CD4-positive, alpha-beta T cell (primary cell): ENCODE measurements around the gene SLC16A6. TPM values are rescaled to one million over a fixed set of nuclear protein-coding genes. Genes with fewer than 3 reads are reported as not detected.
"Not testable (repeated sequence)": the region's sequence is repeated elsewhere in the genome, so short reads cannot be mapped to it uniquely, and the experiment has no call there.

Source experiments
- ATAC-seq: fragments of 200-7000 bp; cut with Tn5 transposase; one replicate; pipeline ENCODE4 v1.10.0; 2022; ENCODE audit warnings: mild to moderate bottlenecking; ENCODE audit not compliant: poor library complexity
- CTCF ChIA-PET: fragments of 350-600 bp; sonication (Branson Sonifier 250); formaldehyde crosslinking; loops from one replicate; lab custom pipeline; 2021; ENCODE audit warnings: antibody characterized with exemption, inconsistent platforms; lab: Charles Lee
- POLR2A ChIA-PET: fragments of 350-600 bp; sonication (Branson Sonifier 250); formaldehyde crosslinking; loops from one replicate; lab custom pipeline; 2021; ENCODE audit warnings: antibody characterized with exemption, inconsistent platforms; lab: Charles Lee
- DNase-seq, 14 experiments: peaks; one replicate each; pipeline ENCODE4 v3.0.0-alpha.2; 2013 to 2020; ENCODE audit warnings: mixed read lengths in 2 of 14
- H3K27ac ChIP-seq, 2 donors: one replicate each; pipeline versions ENCODE4 v1.5.1 to v1.7.0; 2013; ENCODE audit warnings: low read length in 2 of 2, low read depth in 1 of 2, mild to moderate bottlenecking in 1 of 2
- H3K27me3 ChIP-seq, 2 experiments: 1 replicate in 1 of 2; 2 replicates in 1 of 2; pipeline versions ENCODE4 v1.6.1 to v1.7.0; 2013; ENCODE audit warnings: low read length in 2 of 2, control low read depth in 1 of 2, mild to moderate bottlenecking in 1 of 2, moderate library complexity in 1 of 2; ENCODE audit not compliant: insufficient read depth in 2 of 2, control insufficient read depth in 1 of 2
- H3K36me3 ChIP-seq: one replicate; pipeline ENCODE4 v1.6.1; 2013; ENCODE audit warnings: low read length, control low read depth; ENCODE audit not compliant: insufficient read depth
- H3K4me1 ChIP-seq: one replicate; pipeline ENCODE4 v1.6.1; 2013; ENCODE audit warnings: low read length, control low read depth; ENCODE audit not compliant: insufficient read depth
- H3K4me3 ChIP-seq: one replicate; pipeline ENCODE4 v1.5.1; 2013; ENCODE audit warnings: mild to moderate bottlenecking, low read length, moderate library complexity
- H3K9me3 ChIP-seq, 2 experiments: 1 replicate in 1 of 2; 2 replicates in 1 of 2; pipeline versions ENCODE4 v1.6.1 to v1.7.0; 2013; ENCODE audit warnings: low read length in 2 of 2, mild to moderate bottlenecking in 2 of 2, control low read depth in 1 of 2, moderate library complexity in 1 of 2; ENCODE audit not compliant: control insufficient read depth in 1 of 2, insufficient read depth in 1 of 2
- H3K27ac Mint-ChIP-seq: one replicate; pipeline ENCODE4 v1.8.0; 2020; ENCODE audit warnings: mixed read lengths
- H3K27me3 Mint-ChIP-seq: one replicate; pipeline ENCODE4 v1.8.0; 2021; ENCODE audit warnings: mixed read lengths
- H3K36me3 Mint-ChIP-seq: one replicate; pipeline ENCODE4 v1.8.0; 2021; ENCODE audit warnings: low read depth, mixed read lengths
- H3K4me1 Mint-ChIP-seq: one replicate; pipeline ENCODE4 v1.8.0; 2021; ENCODE audit warnings: low read depth, mixed read lengths
- H3K4me3 Mint-ChIP-seq: one replicate; pipeline ENCODE4 v1.8.0; 2020; ENCODE audit warnings: mild to moderate bottlenecking, mixed read lengths
- H3K9me3 Mint-ChIP-seq: one replicate; pipeline ENCODE4 v1.8.0; 2020; ENCODE audit warnings: mixed read lengths
- intact Hi-C, 2 experiments: fragments of 100-400 bp; cut with DNase I in 1 of 2; cut with micrococcal nuclease in 1 of 2; formaldehyde crosslinking; loops; one replicate each; pipeline versions ENCODE4 v1.15.1 to v1.9.0; 2023 to 2025; cut with DNase I, micrococcal nuclease
- total RNA-seq, 174 experiments: library from RNA in 2 of 174; stranded (reverse) in 2 of 174; gene quantifications; one replicate each; pipeline ENCODE4 v1.2.3 and lab custom pipeline; 2021 to 2026
- TF ChIP-seq, protein P1 (sequence below): fragments of 200-600 bp; IDR thresholded peaks from one replicate; pipeline ENCODE4 v1.8.0; 2022; ENCODE audit warnings: antibody characterized with exemption, mild to moderate bottlenecking

Gene SLC16A6
- total RNA-seq, 2 experiments from 2014 or later = 7.7 to 9.5 TPM

DNA sequence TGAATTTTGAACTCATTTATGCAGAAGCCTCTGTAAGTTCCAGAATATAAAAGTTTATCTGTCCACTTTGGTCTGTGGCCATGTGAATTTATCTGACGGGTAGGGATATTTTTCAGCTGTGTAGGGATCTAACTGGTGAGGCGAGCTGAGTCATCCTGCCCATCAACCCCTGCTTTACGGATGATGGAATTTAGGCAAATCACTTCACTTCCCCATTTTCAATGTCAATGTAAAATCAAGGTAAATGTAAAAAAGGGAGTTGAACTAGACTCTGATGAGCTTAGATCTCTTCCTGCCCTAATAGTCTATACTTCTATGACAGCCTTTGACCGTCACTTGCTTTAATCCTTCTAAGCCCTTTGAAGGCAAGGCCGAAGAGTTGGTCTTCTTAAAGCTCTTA is 2.6 kb downstream of the SLC16A6 start:
- no peaks in the 10 kb centered on the region for H3K9me3 ChIP-seq
- Mint-ChIP-seq H3K9me3 (no peaks in the 10 kb centered on the region), H3K27me3 (no peaks in the 10 kb centered on the region), H3K4me3 (peak overlapping the region; percentile 98), H3K36me3 (peaks cover 9% of the 10 kb centered on the region), H3K4me1 (peaks cover 52% of the 10 kb centered on the region), H3K27ac (peak overlapping the region; percentile 98)
- TF ChIP-seq, protein P1, sequence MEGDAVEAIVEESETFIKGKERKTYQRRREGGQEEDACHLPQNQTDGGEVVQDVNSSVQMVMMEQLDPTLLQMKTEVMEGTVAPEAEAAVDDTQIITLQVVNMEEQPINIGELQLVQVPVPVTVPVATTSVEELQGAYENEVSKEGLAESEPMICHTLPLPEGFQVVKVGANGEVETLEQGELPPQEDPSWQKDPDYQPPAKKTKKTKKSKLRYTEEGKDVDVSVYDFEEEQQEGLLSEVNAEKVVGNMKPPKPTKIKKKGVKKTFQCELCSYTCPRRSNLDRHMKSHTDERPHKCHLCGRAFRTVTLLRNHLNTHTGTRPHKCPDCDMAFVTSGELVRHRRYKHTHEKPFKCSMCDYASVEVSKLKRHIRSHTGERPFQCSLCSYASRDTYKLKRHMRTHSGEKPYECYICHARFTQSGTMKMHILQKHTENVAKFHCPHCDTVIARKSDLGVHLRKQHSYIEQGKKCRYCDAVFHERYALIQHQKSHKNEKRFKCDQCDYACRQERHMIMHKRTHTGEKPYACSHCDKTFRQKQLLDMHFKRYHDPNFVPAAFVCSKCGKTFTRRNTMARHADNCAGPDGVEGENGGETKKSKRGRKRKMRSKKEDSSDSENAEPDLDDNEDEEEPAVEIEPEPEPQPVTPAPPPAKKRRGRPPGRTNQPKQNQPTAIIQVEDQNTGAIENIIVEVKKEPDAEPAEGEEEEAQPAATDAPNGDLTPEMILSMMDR = no peak
- no peak overlapping the region for H3K27ac ChIP-seq
- DNase-seq (peak in 2 of 14 experiments; percentile 53 to 64), ATAC-seq (no peak)
- POLR2A ChIA-PET = interaction anchor here (0.6 to 6.3 kb wide), 4 partner anchors 25 to 170 kb away, joined by 4 to 104 read pairs (median 72); no protein-coding TSS in a partner anchor
- no peak overlapping the region for H3K4me3 ChIP-seq
- H3K4me1 ChIP-seq = peaks cover 35% of the 10 kb centered on the region
- intact Hi-C loops = no loop called here
- H3K36me3 ChIP-seq = peaks cover 3% of the 10 kb centered on the region
- H3K27me3 ChIP-seq = no peaks in the 10 kb centered on the region
- CTCF ChIA-PET = interaction anchor here (0.7 to 1.3 kb wide), 2 partner anchors 25 to 112 kb away, joined by 3 to 7 read pairs; no protein-coding TSS in a partner anchor

DNA sequence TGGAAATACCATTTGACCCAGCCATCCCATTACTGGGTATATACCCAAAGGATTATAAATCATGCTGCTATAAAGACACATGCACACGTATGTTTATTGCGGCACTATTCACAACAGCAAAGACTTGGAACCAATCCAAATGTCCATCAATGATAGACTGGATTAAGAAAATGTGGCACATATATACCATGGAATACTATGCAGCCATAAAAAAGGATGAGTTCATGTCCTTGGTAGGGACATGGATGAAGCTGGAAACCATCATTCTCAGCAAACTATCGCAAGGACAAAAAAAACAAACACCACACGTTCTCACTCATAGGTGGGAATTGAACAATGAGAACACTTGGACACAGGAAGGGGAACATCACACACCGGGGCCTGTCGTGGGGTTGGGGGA is 9.0 kb downstream of the SLC16A6 start:
- H3K36me3 Mint-ChIP-seq = peaks cover 46% of the 10 kb centered on the region
- DNase-seq, H3K27me3 Mint-ChIP-seq, H3K27me3 ChIP-seq, H3K27ac ChIP-seq, H3K4me3 ChIP-seq, H3K27ac Mint-ChIP-seq, H3K9me3 Mint-ChIP-seq, H3K4me3 Mint-ChIP-seq, H3K4me1 ChIP-seq, CTCF ChIA-PET, intact Hi-C loops, ATAC-seq, H3K9me3 ChIP-seq: not testable (repeated sequence)
- POLR2A ChIA-PET = interaction anchor here (4.9 kb wide), 1 partner anchor 9 kb away, joined by 30 read pairs; the partner anchor contains the start of genes ARSG and SLC16A6
- peaks cover 19% of the 10 kb centered on the region for H3K36me3 ChIP-seq
- H3K4me1 Mint-ChIP-seq = peaks cover 21% of the 10 kb centered on the region

DNA sequence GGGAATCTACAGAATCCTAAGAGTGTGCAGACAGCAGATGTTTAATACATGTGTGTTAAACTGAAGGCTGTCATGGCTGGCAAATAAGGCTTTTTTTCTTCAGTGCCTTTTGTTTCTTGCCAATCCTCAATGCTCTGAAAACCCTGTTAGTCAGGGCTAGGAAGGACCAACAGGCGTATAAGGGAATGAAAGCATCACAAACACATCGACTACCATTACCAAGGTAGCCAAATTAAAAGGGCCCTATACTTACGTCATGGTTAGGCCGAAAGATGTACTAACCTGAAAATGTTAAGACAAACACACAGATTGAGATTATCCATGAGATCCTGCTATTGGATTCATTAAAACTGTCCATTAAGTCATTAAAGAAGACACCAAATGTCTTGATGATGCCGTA is 13.1 kb downstream of the SLC16A6 start:
- no peak overlapping the region for H3K4me3 Mint-ChIP-seq
- H3K4me1 ChIP-seq = no peaks in the 10 kb centered on the region
- no peak for ATAC-seq
- H3K9me3 Mint-ChIP-seq = no peaks in the 10 kb centered on the region
- no peak overlapping the region for H3K27ac Mint-ChIP-seq
- peaks cover 69% of the 10 kb centered on the region for H3K36me3 Mint-ChIP-seq
- no peaks in the 10 kb centered on the region for H3K9me3 ChIP-seq
- TF ChIP-seq, protein P1 = no peak
- DNase-seq = no peak
- H3K27me3 Mint-ChIP-seq = no peaks in the 10 kb centered on the region
- no peak overlapping the region for H3K4me3 ChIP-seq
- POLR2A ChIA-PET = interaction anchor here (4.9 kb wide), 1 partner anchor 13 kb away, joined by 30 read pairs; the partner anchor contains the start of genes ARSG and SLC16A6
- H3K36me3 ChIP-seq = peaks cover 34% of the 10 kb centered on the region
- H3K27me3 ChIP-seq = no peaks in the 10 kb centered on the region
- no peak overlapping the region for H3K27ac ChIP-seq
- CTCF ChIA-PET = no interaction called here
- intact Hi-C loops = no loop called here
- peaks cover 17% of the 10 kb centered on the region for H3K4me1 Mint-ChIP-seq

DNA sequence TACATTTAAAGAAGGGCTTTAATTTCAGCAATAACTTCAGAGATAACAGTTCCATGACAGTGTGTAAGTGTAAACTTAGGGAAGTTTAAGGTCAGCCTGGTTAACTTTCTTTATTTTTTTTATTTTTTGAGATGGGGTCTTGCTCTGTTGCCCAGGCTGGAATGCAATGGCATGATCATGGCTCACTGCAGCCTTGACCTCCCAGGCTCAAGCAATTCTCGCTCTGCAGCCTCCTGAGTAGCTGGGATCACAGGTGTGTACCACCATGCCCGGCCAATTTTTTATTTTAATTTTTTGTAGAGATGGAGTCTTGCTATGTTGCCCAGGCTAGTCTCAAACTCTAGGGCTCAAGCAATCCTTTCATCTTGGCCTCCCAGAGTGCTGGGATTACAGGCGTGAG is 14.6 kb downstream of the SLC16A6 start:
- ATAC-seq, H3K9me3 ChIP-seq, H3K27ac Mint-ChIP-seq, H3K27me3 Mint-ChIP-seq, H3K27ac ChIP-seq, H3K4me3 Mint-ChIP-seq, H3K4me1 ChIP-seq, CTCF ChIA-PET, intact Hi-C loops, DNase-seq, H3K27me3 ChIP-seq, H3K9me3 Mint-ChIP-seq, H3K4me3 ChIP-seq: not testable (repeated sequence)
- peaks cover 20% of the 10 kb centered on the region for H3K4me1 Mint-ChIP-seq
- peaks cover 72% of the 10 kb centered on the region for H3K36me3 Mint-ChIP-seq
- POLR2A ChIA-PET = interaction anchor here (0.8 kb wide), 1 partner anchor 15 kb away, joined by 3 read pairs; no protein-coding TSS in a partner anchor
- H3K36me3 ChIP-seq = peaks cover 45% of the 10 kb centered on the region
